Heart left ventricle (tissue), 16 donors: ENCODE measurements around the gene FSTL3. TPM values are rescaled to one million over a fixed set of nuclear protein-coding genes. Genes with fewer than 3 reads are reported as not detected.

Experiments
- ATAC-seq, 4 donors: fragments of 200-7000 bp; cut with Tn5 transposase; one replicate each; pipeline ENCODE4 v1.9.1; 2020 to 2022; ENCODE audit warnings: moderate library complexity in 4 of 4, mild to moderate bottlenecking in 3 of 4, moderate number of reproducible peaks in 1 of 4
- DNase-seq, 5 donors: peaks; one replicate each; pipeline ENCODE4 v3.0.0-alpha.2; 2020
- H3K27ac ChIP-seq, 12 donors: fragments of 200-600 bp; sonication (generic) in 4 of 12; one replicate each; pipeline versions ENCODE4 v1.5.0 to v1.8.0; 2016 to 2022; ENCODE audit warnings: mild to moderate bottlenecking in 2 of 12
- H3K27me3 ChIP-seq, 9 donors: fragments of 200-600 bp; sonication (generic) in 2 of 9; one replicate each; pipeline versions ENCODE4 v1.5.1 to v1.8.0; 2016 to 2022; ENCODE audit warnings: mild to moderate bottlenecking in 3 of 9
- H3K36me3 ChIP-seq, 9 donors: fragments of 200-600 bp; sonication (generic) in 2 of 9; one replicate each; pipeline versions ENCODE4 v1.5.0 to v1.8.0; 2018 to 2022; ENCODE audit warnings: mild to moderate bottlenecking in 2 of 9
- H3K4me1 ChIP-seq, 12 donors: fragments of 200-600 bp; sonication (generic) in 4 of 12; one replicate each; pipeline versions ENCODE4 v1.5.0 to v1.8.0; 2016 to 2022; ENCODE audit warnings: mild to moderate bottlenecking in 3 of 12
- H3K4me3 ChIP-seq, 12 donors: fragments of 200-600 bp; sonication (generic) in 4 of 12; one replicate each; pipeline versions ENCODE4 v1.5.0 to v1.8.0; 2017 to 2022; ENCODE audit warnings: mild to moderate bottlenecking in 9 of 12, moderate library complexity in 4 of 12
- H3K9me3 ChIP-seq, 12 donors: fragments of 200-600 bp; sonication (generic) in 4 of 12; one replicate each; pipeline versions ENCODE4 v1.5.0 to v1.8.0; 2016 to 2022; ENCODE audit warnings: mild to moderate bottlenecking in 1 of 12
- CTCF ChIP-seq, 12 donors: fragments of 200-600 bp; sonication (generic) in 4 of 12; IDR thresholded peaks; one replicate each; pipeline versions ENCODE4 v1.5.0 to v1.8.0; 2018 to 2022; ENCODE audit warnings: antibody characterized with exemption in 12 of 12, mild to moderate bottlenecking in 5 of 12
- POLR2A ChIP-seq, 2 donors: fragments of 450-650 bp; IDR thresholded peaks; one replicate each; pipeline ENCODE4 v1.6.1; 2017; ENCODE audit warnings: antibody characterized with exemption in 2 of 2, mild to moderate bottlenecking in 2 of 2, moderate library complexity in 2 of 2
- WGBS, 4 donors: extraction: QIAGEN DNeasy Blood & Tissue Kit in 2 of 4; methylation state at CpG; one replicate each; pipeline versions ENCODE4 v1.1.5 to v1.1.7; 2013 to 2018; 5-methylcytosine and 5-hydroxymethylcytosine counted together
- intact Hi-C, 10 donors: fragments of 100-400 bp; cut with DNase I; formaldehyde crosslinking; loops; one replicate each; pipeline versions ENCODE4 v1.11.1 to v1.14.2; 2022
- polyA plus RNA-seq, 2 donors: library from polyadenylated mRNA; stranded (reverse); fragments of 200-250 nt; gene quantifications; one replicate each; pipeline ENCODE4 v1.2.3, GENCODE V29; 2013
- total RNA-seq, 9 donors: library from RNA; depleted of rRNA in 2 of 9; stranded (reverse); fragments of >200 nt in 2 of 9; fragmentation: NEBNext Ultra II Directional in 3 of 9; extraction: Animal tissue kit (Norgen Biotek cat#: 25700) in 3 of 9; gene quantifications; one replicate each; pipeline versions ENCODE4 v1.1.0 to v1.2.4, GENCODE V29; 2016 to 2023
- donor health status: ischemic (EF 13 %, LVEDD 7.1; RV severe dilation, severe dysfunction).
- donor health status: healthy with polysubstance abuse.
- donor health status: DM: no; HTN: yes; CAD: no.
- donor health status: DM: no; HTN: no; CAD: no.
- donor health status: ischemic (EF 25% LVEDD 6.9; RV normal size, moderate dysfunction).
- donor health status: ischemic (EF 25% LVEDD 5.7; RV mildly dilated, moderate dysfunction).
- donor health status: healthy.
- donor health status: DM: yes; HTN: yes; CAD: no.
- donor health status: ischemic (EF 35%, LVEDD 5.7; RV mildly dilated, moderate dysfunction).
- donor health status: nonischemic (EF 11% LVEDD 7.7; RV severe dilation, severe dysfunction).
- donor health status: DM: yes; HTN: yes; CAD: no.
- donor health status: PGD.
- donor health status: ischemic (EF 29% LVEDD 5.4; RV normal size, mild dysfunction).
- donor health status: nonischemic (EF 23%, LVEDD 6.1; RV moderate dilation, normal function).

The FSTL3 gene
- total and polyA plus RNA-seq, 11 donors = 41.7 to 376 (median 119) TPM

- H3K36me3 ChIP-seq = peaks cover 2 to 78% (median 64%) of the 10 kb centered on the region in 9 donors
- H3K27me3 ChIP-seq = no peaks in the 10 kb centered on the region
- ATAC-seq (no peak), DNase-seq (peak in 1 of 5 donors; percentile 15)
- 88 to 92% (median 90%) methylated on average over 9 to 24 of the region's 24 CpGs for WGBS, 4 donors
- TF ChIP-seq CTCF (IDR thresholded peaks at IDR 0.05) (no peak), POLR2A (IDR thresholded peaks at IDR 0.05) (no peak)
- intact Hi-C loops = loop anchor here in 1 of 10 donors (10.0 kb wide), 1 partner anchor 57 kb away; no protein-coding TSS in a partner anchor
- H3K27ac ChIP-seq = no peak overlapping the region
- H3K4me3 ChIP-seq = no peak overlapping the region
- no peaks in the 10 kb centered on the region for H3K9me3 ChIP-seq
- peaks cover 0 to 16% (median 1%) of the 10 kb centered on the region in 12 donors for H3K4me1 ChIP-seq
Measured at GRCh38 chr19:651991-652390, 24.2 kb upstream of the FSTL3 start.

DNA sequence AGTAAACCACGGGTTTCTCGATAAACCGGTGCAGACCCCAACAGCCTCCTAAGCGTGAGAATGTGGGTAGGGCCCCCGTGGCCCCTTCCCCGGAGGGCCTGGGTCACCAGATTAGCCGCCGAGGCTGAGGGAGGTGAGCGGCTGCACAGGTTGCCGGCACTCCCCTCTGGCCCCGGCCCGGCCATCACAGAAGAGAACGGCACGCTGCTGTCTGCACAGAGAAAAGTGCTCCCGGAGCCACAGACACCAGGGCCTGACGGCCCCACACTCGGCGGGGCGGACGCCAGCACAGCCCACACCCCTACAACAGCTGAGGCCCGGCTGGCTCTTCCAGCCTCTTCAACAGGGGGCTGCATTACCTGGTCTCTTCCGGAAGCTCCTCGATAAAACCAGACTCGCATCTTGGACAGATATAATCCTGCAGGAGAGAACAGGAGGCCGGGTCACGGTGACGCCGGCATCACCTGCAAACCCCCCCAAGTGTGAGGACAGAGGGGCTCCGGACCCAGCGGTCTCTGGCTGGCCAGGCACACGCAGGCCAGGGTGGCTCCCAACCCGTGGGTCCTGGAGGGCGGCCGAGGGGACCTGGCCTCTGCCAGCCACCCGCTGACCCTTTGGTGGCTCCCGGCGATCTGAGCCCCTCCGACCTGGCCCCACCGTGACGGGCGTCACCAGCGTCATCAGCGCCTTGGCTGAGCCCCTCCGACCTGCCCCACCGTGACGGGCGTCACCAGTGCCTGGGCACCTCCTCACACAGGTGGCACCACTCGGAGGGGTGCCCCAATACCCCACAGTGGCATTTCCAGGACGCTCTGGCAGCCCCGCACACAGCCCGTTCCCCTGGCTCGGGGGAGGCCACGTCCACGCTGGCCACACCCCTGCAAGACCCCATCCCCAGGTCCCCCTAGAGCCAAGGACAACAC is 23.5 kb upstream of the FSTL3 start:
- intact Hi-C loops = loop anchor here in 1 of 10 donors (10.0 kb wide), 1 partner anchor 58 kb away; no protein-coding TSS in a partner anchor
- Histone ChIP-seq H3K4me3 (no peak overlapping the region), H3K27ac (no peak overlapping the region), H3K36me3 (peaks cover 0 to 71% (median 57%) of the 10 kb centered on the region in 9 donors), H3K27me3 (no peaks in the 10 kb centered on the region), H3K4me1 (peaks cover 0 to 23% (median 8%) of the 10 kb centered on the region in 12 donors), H3K9me3 (no peaks in the 10 kb centered on the region)
- WGBS, 4 donors = 93% methylated on average over 44 to 54 of the region's 54 CpGs
- TF ChIP-seq CTCF (IDR thresholded peaks at IDR 0.05) (no peak), POLR2A (IDR thresholded peaks at IDR 0.05) (no peak)
- peak in 1 of 5 donors; percentile 24 for DNase-seq
- ATAC-seq = no peak

DNA sequence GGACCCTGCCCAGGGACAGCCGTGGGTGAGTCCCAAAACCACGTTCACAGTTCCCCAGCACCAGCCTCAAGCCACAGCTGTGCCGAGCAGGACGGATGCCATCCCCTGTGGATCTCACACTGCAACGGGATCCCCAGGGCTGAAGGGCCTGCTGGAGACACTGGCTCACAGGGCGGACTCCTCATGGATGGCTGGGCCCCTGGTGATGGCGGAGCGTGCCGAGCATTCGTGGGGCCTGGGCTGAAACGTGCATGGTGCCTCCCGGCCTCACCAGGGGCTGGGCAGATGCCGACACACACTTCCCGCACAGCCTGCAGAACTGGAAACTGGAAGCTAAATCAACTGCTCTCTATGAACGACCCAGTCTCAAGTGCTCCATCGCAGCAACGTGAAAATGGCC is 22.8 kb upstream of the FSTL3 start:
- ATAC-seq (no peak), DNase-seq (peak in 1 of 5 donors; percentile 24)
- no peak overlapping the region for H3K27ac ChIP-seq
- 87 to 89% (median 88%) methylated on average over 10 to 17 of the region's 17 CpGs for WGBS, 4 donors
- no peak overlapping the region for H3K4me3 ChIP-seq
- H3K27me3 ChIP-seq = no peaks in the 10 kb centered on the region
- no peak for TF ChIP-seq POLR2A (IDR thresholded peaks at IDR 0.05)
- no peaks in the 10 kb centered on the region for H3K9me3 ChIP-seq
- intact Hi-C loops = loop anchor here in 1 of 10 donors (10.0 kb wide), 1 partner anchor 59 kb away; no protein-coding TSS in a partner anchor
- H3K36me3 ChIP-seq = peaks cover 0 to 69% (median 50%) of the 10 kb centered on the region in 9 donors
- H3K4me1 ChIP-seq = peaks cover under 1 to 30% (median 15%) of the 10 kb centered on the region in 12 donors

GRCh38 chr19:655691-656090 is 20.5 kb upstream of the FSTL3 start:
- DNase-seq (no peak), ATAC-seq (no peak)
- 78 to 80% (median 80%) methylated on average over 17 of the region's 17 CpGs for WGBS, 4 donors
- Histone ChIP-seq H3K27me3 (no peaks in the 10 kb centered on the region), H3K9me3 (no peaks in the 10 kb centered on the region), H3K27ac (no peak overlapping the region), H3K4me3 (no peak overlapping the region), H3K36me3 (peaks cover 0 to 53% (median 31%) of the 10 kb centered on the region in 9 donors), H3K4me1 (peaks cover 13 to 53% (median 36%) of the 10 kb centered on the region in 12 donors)
- intact Hi-C loops = loop anchor here in 1 of 10 donors (10.0 kb wide), 1 partner anchor 61 kb away; no protein-coding TSS in a partner anchor
- TF ChIP-seq POLR2A (IDR thresholded peaks at IDR 0.05) (no peak), CTCF (IDR thresholded peaks at IDR 0.05) (no peak)
